SK-N-SH treated with all-trans-retinoic acid at 6 μM for 48 hours (cell line): Measurements from ENCODE around the gene PGAM4.
"Not testable (repeated sequence)": the region's sequence is repeated elsewhere in the genome, so short reads cannot be mapped to it uniquely, and the experiment has no call there.

ENCODE experiments used
- ATAC-seq: fragments of 200-7000 bp; cut with Tn5 transposase; 3 replicates; pipeline ENCODE4 v1.9.1; 2020; ENCODE audit warnings: mild to moderate bottlenecking, moderate library complexity
- ARNTL ChIP-seq: fragments of 450-650 bp; formaldehyde crosslinking; IDR thresholded peaks from 2 replicates; pipeline ENCODE4 v1.5.0; 2020; ENCODE audit warnings: low read depth, mild to moderate bottlenecking, moderate library complexity, borderline replicate concordance
- BACH2 ChIP-seq: fragments of 250-450 bp; sonication (Bioruptor Pico); IDR thresholded peaks from 2 replicates; pipeline ENCODE4 v1.9.0; 2021; ENCODE audit warnings: mild to moderate bottlenecking, borderline replicate concordance
- CREB5 ChIP-seq: fragments of 250-450 bp; sonication (Bioruptor Pico); IDR thresholded peaks from 2 replicates; pipeline ENCODE4 v1.5.1; 2020; ENCODE audit warnings: low read depth, mild to moderate bottlenecking, moderate library complexity
- CSDC2 ChIP-seq: fragments of 250-450 bp; sonication (Bioruptor Pico); IDR thresholded peaks from 2 replicates; pipeline ENCODE4 v1.5.0; 2020; ENCODE audit warnings: mild to moderate bottlenecking, moderate library complexity
- ESRRG ChIP-seq: fragments of 250-450 bp; sonication (Bioruptor Pico); IDR thresholded peaks from 2 replicates; pipeline ENCODE4 v1.6.1; 2021; ENCODE audit warnings: mild to moderate bottlenecking
- ISL1 ChIP-seq: fragments of 250-450 bp; sonication (Bioruptor Pico); IDR thresholded peaks from 2 replicates; pipeline ENCODE4 v2.1.2; 2022; ENCODE audit warnings: mild to moderate bottlenecking, moderate library complexity
- OSR1 ChIP-seq: fragments of 250-450 bp; sonication (Bioruptor Pico); IDR thresholded peaks from 2 replicates; pipeline ENCODE4 v1.8.0; 2022; ENCODE audit warnings: moderate library complexity, mild to moderate bottlenecking, inconsistent platforms
- PPARA ChIP-seq: fragments of 250-450 bp; sonication (Bioruptor Pico); IDR thresholded peaks from 2 replicates; pipeline ENCODE4 v1.5.0; 2020; ENCODE audit warnings: mild to moderate bottlenecking, borderline replicate concordance
- RARB ChIP-seq: fragments of 250-450 bp; sonication (Bioruptor Pico); IDR thresholded peaks from 2 replicates; pipeline ENCODE4 v1.8.0; 2021; ENCODE audit warnings: mild to moderate bottlenecking, moderate library complexity
- SNAI2 ChIP-seq: fragments of 250-450 bp; sonication (Bioruptor Pico); IDR thresholded peaks from 2 replicates; pipeline ENCODE4 v1.5.0; 2020; ENCODE audit warnings: mild to moderate bottlenecking, moderate library complexity
- TCF4 ChIP-seq: fragments of 250-450 bp; sonication (Bioruptor Pico); IDR thresholded peaks from 2 replicates; pipeline ENCODE4 v1.8.0; 2021; ENCODE audit warnings: mild to moderate bottlenecking, moderate library complexity, borderline replicate concordance
- TOX ChIP-seq: fragments of 250-450 bp; sonication (Bioruptor Pico); IDR thresholded peaks from 2 replicates; pipeline ENCODE4 v1.8.0; 2021; ENCODE audit warnings: mild to moderate bottlenecking, moderate library complexity, borderline replicate concordance
- TSHZ2 ChIP-seq: fragments of 250-450 bp; sonication (Bioruptor Pico); IDR thresholded peaks from 2 replicates; pipeline ENCODE4 v1.5.0; 2020; ENCODE audit warnings: mild to moderate bottlenecking, moderate library complexity
- ZC3H10 ChIP-seq: fragments of 250-450 bp; sonication (Bioruptor Pico); IDR thresholded peaks from 2 replicates; pipeline ENCODE4 v1.5.1; 2021; ENCODE audit warnings: mild to moderate bottlenecking, moderate library complexity
- ZFP3 ChIP-seq: fragments of 250-450 bp; sonication (Bioruptor Pico); IDR thresholded peaks from 2 replicates; pipeline ENCODE4 v1.5.0; 2020; ENCODE audit warnings: mild to moderate bottlenecking, moderate library complexity
- ZFP30 ChIP-seq: fragments of 450-650 bp; formaldehyde crosslinking; IDR thresholded peaks from 2 replicates; pipeline ENCODE4 v1.5.0; 2022; ENCODE audit warnings: mild to moderate bottlenecking, moderate library complexity
- ZNF565 ChIP-seq: fragments of 450-650 bp; formaldehyde crosslinking; conservative IDR thresholded peaks from 2 replicates; pipeline ENCODE4 v1.5.0; 2020; ENCODE audit warnings: low read depth, mild to moderate bottlenecking, moderate library complexity
- ZNF70 ChIP-seq: fragments of 450-650 bp; formaldehyde crosslinking; IDR thresholded peaks from 2 replicates; pipeline ENCODE4 v1.5.0; 2020; ENCODE audit warnings: mild to moderate bottlenecking, moderate library complexity
- ZNF8 ChIP-seq: fragments of 450-650 bp; formaldehyde crosslinking; IDR thresholded peaks from 2 replicates; pipeline ENCODE4 v1.5.0; 2020; ENCODE audit warnings: mild to moderate bottlenecking, moderate library complexity
- TF ChIP-seq, protein P1 (sequence below): fragments of 250-450 bp; sonication (Bioruptor Pico); IDR thresholded peaks from 2 replicates; pipeline ENCODE4 v1.8.0; 2021; ENCODE audit warnings: low read depth, mild to moderate bottlenecking, moderate library complexity, borderline replicate concordance

The PGAM4 gene

GRCh38 chrX:77925764-77926163 lies 43.7 kb downstream of the PGAM4 start:
- no peak for ATAC-seq
- no peak for TF ChIP-seq ISL1 (CRISPR knock-in tag)
- TF ChIP-seq ZNF565 (CRISPR knock-in tag), result no peak
- no peak for TF ChIP-seq ARNTL (CRISPR knock-in tag)
- TF ChIP-seq ESRRG (CRISPR knock-in tag), result no peak
- no peak for TF ChIP-seq BACH2 (CRISPR knock-in tag)
- TF ChIP-seq ZNF70 (CRISPR knock-in tag), result no peak
- TF ChIP-seq RARB (CRISPR knock-in tag), result no peak
- no peak for TF ChIP-seq CSDC2 (CRISPR knock-in tag)
- TF ChIP-seq SNAI2 (CRISPR knock-in tag), result no peak
- TF ChIP-seq, protein P1, sequence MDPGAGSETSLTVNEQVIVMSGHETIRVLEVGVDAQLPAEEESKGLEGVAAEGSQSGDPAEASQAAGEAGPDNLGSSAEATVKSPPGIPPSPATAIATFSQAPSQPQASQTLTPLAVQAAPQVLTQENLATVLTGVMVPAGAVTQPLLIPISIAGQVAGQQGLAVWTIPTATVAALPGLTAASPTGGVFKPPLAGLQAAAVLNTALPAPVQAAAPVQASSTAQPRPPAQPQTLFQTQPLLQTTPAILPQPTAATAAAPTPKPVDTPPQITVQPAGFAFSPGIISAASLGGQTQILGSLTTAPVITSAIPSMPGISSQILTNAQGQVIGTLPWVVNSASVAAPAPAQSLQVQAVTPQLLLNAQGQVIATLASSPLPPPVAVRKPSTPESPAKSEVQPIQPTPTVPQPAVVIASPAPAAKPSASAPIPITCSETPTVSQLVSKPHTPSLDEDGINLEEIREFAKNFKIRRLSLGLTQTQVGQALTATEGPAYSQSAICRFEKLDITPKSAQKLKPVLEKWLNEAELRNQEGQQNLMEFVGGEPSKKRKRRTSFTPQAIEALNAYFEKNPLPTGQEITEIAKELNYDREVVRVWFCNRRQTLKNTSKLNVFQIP (CRISPR knock-in tag), result no peak
- no peak for TF ChIP-seq OSR1
- no peak for TF ChIP-seq TOX (CRISPR knock-in tag)
- no peak for TF ChIP-seq ZFP3

GRCh38 chrX:77924320-77924859 lies 45.0 kb downstream of the PGAM4 start:
- ATAC-seq, result no peak
- TF ChIP-seq ZNF8 (CRISPR knock-in tag) (no peak), ZNF565 (CRISPR knock-in tag) (no peak), ISL1 (CRISPR knock-in tag) (no peak), ARNTL (CRISPR knock-in tag) (no peak), OSR1 (no peak)
- TF ChIP-seq, all 23 proteins: peak for 0

DNA sequence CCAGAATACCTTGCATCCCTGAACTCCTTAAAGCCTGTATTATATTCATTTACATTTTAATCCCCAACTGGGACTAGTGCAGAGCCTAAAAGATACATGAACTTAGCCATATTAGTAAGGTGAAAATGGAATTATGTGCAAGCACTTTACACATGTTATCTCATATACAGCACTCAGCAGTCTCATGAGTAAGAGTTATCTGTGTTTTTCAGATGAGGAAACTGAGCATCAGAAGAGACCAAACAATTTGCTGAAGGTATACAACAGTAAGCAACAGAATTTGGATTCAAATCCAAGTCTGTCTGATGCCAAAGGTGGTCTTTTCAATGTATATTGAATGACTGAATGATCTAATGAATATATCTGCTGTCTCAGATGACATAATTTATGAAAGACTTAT lies 46.7 kb downstream of the PGAM4 start:
- ATAC-seq, result no peak
- no peak for TF ChIP-seq OSR1
- TF ChIP-seq ZNF70 (CRISPR knock-in tag), result no peak
- TF ChIP-seq, protein P1 (CRISPR knock-in tag), result no peak
- no peak for TF ChIP-seq TSHZ2 (CRISPR knock-in tag)
- no peak for TF ChIP-seq RARB (CRISPR knock-in tag)
- no peak for TF ChIP-seq ZC3H10 (CRISPR knock-in tag)
- TF ChIP-seq ZFP3, result no peak
- no peak for TF ChIP-seq PPARA (CRISPR knock-in tag)
- TF ChIP-seq ZFP30 (CRISPR knock-in tag), result no peak
- TF ChIP-seq CREB5 (CRISPR knock-in tag), result no peak
- no peak for TF ChIP-seq TCF4
- no peak for TF ChIP-seq ZNF8 (CRISPR knock-in tag)
- TF ChIP-seq ISL1 (CRISPR knock-in tag), result no peak
- TF ChIP-seq TOX (CRISPR knock-in tag), result no peak

GRCh38 chrX:77919370-77919769 lies 50.1 kb downstream of the PGAM4 start:
- not testable (repeated sequence) for ATAC-seq

GRCh38 chrX:77918568-77918967 lies 50.9 kb downstream of the PGAM4 start:
- no peak for ATAC-seq
- no peak for TF ChIP-seq SNAI2 (CRISPR knock-in tag)
- TF ChIP-seq BACH2 (CRISPR knock-in tag), result no peak
- no peak for TF ChIP-seq ZNF8 (CRISPR knock-in tag)
- TF ChIP-seq TSHZ2 (CRISPR knock-in tag), result no peak
- TF ChIP-seq ZNF565 (CRISPR knock-in tag), result no peak
- no peak for TF ChIP-seq ZFP3
- no peak for TF ChIP-seq TOX (CRISPR knock-in tag)
- no peak for TF ChIP-seq ZFP30 (CRISPR knock-in tag)
- TF ChIP-seq ESRRG (CRISPR knock-in tag), result no peak
- no peak for TF ChIP-seq CREB5 (CRISPR knock-in tag)
